GM12891 (cell line): ENCODE data around the gene SPAG9.

ENCODE experiments used
- PAX5 ChIP-seq: IDR thresholded peaks from 2 replicates; pipeline ENCODE4 v1.6.1; 2011; ENCODE audit warnings: low read length, moderate library complexity, mild to moderate bottlenecking; ENCODE audit not compliant: insufficient read depth, severe bottlenecking
- POLR2AphosphoS5 ChIP-seq: IDR thresholded peaks from 2 replicates; pipeline ENCODE4 v1.6.1; 2011; ENCODE audit warnings: low read depth, low read length, control low read depth

GRCh38 chr17:51064061-51064735, 56.5 kb downstream of the SPAG9 start:
- TF ChIP-seq POLR2AphosphoS5 (no peak), PAX5 (no peak)
